ENCODE measurements around the gene SLC22A9.

SLC22A9 gene

GRCh38 chr11:63444160-63444559 lies 74.6 kb downstream of the SLC22A9 start:
- in situ Hi-C loops (cut with MboI; ENCODE audit: low sequenced_read_pairs), result no loop called here

- in situ Hi-C loops (cut with MboI; ENCODE audit: low sequenced_read_pairs), result no loop called here
Observed at GRCh38 chr11:63445118-63445517, 75.5 kb downstream of the SLC22A9 start.

GRCh38 chr11:63445720-63446119 lies 76.1 kb downstream of the SLC22A9 start:
- in situ Hi-C loops (cut with MboI; ENCODE audit: low sequenced_read_pairs), result no loop called here

GRCh38 chr11:63448646-63449045 lies 79.1 kb downstream of the SLC22A9 start:
- in situ Hi-C loops (cut with MboI; ENCODE audit: low sequenced_read_pairs), result no loop called here

- in situ Hi-C loops (cut with MboI; ENCODE audit: low sequenced_read_pairs), result no loop called here
Observed at GRCh38 chr11:63459586-63459985, 90.0 kb downstream of the SLC22A9 start.

All from HL-60/S4 treated with retinoic acid at 250 ng/mL for 4 days and 3 days (cell line).